Choroid plexus epithelial cell (primary cell): ENCODE measurements around the gene CFAP45.

Source experiments
- DNase-seq: peaks from one replicate; pipeline ENCODE4 v3.0.0-alpha.2; 2010; ENCODE audit warnings: low read depth
- H3K4me3 ChIP-seq: 2 replicates; pipeline ENCODE4 v1.5.1; 2011; ENCODE audit warnings: low read depth, mild to moderate bottlenecking, control low read depth, low read length, moderate library complexity
- TF ChIP-seq, protein P1 (sequence below): conservative IDR thresholded peaks from 2 replicates; pipeline ENCODE4 v1.5.1; 2011; ENCODE audit warnings: low read depth, mild to moderate bottlenecking, control low read depth, inconsistent platforms, low read length, moderate library complexity

The CFAP45 gene

GRCh38 chr1:159921700-159922504, 21.9 kb upstream of the CFAP45 start:
- TF ChIP-seq, protein P1, sequence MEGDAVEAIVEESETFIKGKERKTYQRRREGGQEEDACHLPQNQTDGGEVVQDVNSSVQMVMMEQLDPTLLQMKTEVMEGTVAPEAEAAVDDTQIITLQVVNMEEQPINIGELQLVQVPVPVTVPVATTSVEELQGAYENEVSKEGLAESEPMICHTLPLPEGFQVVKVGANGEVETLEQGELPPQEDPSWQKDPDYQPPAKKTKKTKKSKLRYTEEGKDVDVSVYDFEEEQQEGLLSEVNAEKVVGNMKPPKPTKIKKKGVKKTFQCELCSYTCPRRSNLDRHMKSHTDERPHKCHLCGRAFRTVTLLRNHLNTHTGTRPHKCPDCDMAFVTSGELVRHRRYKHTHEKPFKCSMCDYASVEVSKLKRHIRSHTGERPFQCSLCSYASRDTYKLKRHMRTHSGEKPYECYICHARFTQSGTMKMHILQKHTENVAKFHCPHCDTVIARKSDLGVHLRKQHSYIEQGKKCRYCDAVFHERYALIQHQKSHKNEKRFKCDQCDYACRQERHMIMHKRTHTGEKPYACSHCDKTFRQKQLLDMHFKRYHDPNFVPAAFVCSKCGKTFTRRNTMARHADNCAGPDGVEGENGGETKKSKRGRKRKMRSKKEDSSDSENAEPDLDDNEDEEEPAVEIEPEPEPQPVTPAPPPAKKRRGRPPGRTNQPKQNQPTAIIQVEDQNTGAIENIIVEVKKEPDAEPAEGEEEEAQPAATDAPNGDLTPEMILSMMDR: no peak
- DNase-seq: no peak
- no peak overlapping the region for H3K4me3 ChIP-seq

DNA sequence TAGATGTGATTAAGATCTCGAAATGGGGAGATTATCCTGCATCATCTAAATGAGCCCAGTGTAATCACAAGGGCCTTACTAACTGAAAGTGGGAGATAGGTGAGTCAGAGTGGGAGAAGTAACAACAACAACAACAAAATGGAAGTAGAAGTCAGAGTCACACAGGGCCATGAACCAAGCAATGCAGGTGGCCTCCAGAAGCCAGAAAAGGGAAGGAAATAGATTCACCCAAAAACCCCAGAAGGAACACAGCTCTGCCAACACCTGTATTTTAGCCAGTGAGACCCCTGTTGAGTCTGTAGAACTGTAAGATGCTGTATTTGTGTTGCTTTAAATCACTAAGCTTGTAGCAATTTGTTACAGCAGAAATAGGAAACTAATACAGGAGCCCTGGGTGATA, 21.3 kb upstream of the CFAP45 start:
- DNase-seq: no peak
- TF ChIP-seq, protein P1: no peak
- H3K4me3 ChIP-seq: no peak overlapping the region

GRCh38 chr1:159920651-159921050, 20.7 kb upstream of the CFAP45 start:
- TF ChIP-seq, protein P1: no peak

GRCh38 chr1:159920202-159920601, 20.2 kb upstream of the CFAP45 start:
- H3K4me3 ChIP-seq: no peak overlapping the region
- no peak for DNase-seq
- TF ChIP-seq, protein P1: no peak

More at GRCh38 chr1:159920651-159921050, 20.7 kb upstream of the CFAP45 start:
- DNase-seq: no peak
- no peak overlapping the region for H3K4me3 ChIP-seq

GRCh38 chr1:159919236-159919865, 19.4 kb upstream of the CFAP45 start:
- no peak overlapping the region for H3K4me3 ChIP-seq
- TF ChIP-seq, protein P1: no peak

DNA sequence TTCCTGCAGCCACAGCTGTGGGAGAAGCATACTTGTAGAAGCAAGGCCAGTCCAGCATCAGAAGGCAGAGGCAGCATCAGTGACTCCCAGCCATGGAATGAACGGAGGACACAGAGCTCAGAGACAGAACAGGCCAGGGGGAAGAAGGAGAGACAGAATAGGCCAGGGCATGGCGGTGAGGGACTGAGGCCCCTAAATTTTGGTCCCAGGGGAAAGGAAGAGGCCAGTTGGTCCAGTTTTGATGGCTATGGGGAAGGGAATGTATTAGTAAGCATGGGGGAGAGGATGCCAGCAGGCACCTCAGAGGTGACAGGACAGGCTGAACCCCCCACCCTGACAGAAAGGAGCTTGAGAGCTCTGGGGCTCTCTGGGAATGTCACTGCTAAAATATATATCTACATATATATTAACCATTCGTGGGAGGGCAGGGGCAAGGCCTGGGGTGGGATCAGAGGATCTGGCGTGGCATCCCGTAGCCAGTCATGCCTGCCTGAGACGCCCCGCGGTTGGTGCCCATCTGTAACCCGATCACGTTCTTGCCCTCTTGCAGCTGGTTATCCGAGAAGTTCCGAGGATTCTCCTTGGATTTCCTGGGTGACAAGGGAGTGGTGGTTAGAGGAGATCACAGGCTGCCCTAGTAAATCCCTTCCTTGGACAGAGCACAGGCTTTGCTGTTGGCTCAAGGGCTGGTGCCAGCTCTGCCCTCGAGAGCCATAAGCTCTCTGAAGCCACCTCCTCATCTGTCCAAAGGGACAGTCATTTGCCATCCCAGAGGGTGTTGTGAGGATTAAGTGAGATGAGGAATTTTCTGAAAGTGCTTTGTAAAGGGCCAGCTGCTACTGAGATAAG, 18.6 kb upstream of the CFAP45 start:
- no peak for DNase-seq
- TF ChIP-seq, protein P1: no peak
- no peak overlapping the region for H3K4me3 ChIP-seq

More at GRCh38 chr1:159919236-159919865, 19.4 kb upstream of the CFAP45 start:
- no peak for DNase-seq
